OCI-LY1 (cell line): Measurements from ENCODE around the gene NBEA.

Source experiments
- H2AFZ ChIP-seq: fragments of 200-600 bp; sonication (generic), shearing (Covaris generic); 2 replicates; pipeline ENCODE4 v1.6.0; 2014; ENCODE audit warnings: antibody characterized with exemption, mild to moderate bottlenecking, low read length
- H3F3A ChIP-seq: fragments of 200-600 bp; sonication (generic), shearing (Covaris generic); 2 replicates; pipeline ENCODE4 v1.6.0; 2014; ENCODE audit warnings: mild to moderate bottlenecking, antibody characterized with exemption, low read length, moderate library complexity; ENCODE audit not compliant: insufficient read depth
- H3K27ac ChIP-seq: fragments of 200-600 bp; sonication (generic); 2 replicates; pipeline ENCODE4 v1.5.1; 2014; ENCODE audit warnings: low read length, mixed run types, mild to moderate bottlenecking, low read depth; ENCODE audit not compliant: poor library complexity, severe bottlenecking
- H3K27me3 ChIP-seq: fragments of 200-600 bp; sonication (generic); 2 replicates; pipeline ENCODE4 v1.6.0; 2014; ENCODE audit warnings: antibody characterized with exemption, mild to moderate bottlenecking, low read length, moderate library complexity; ENCODE audit not compliant: insufficient read depth
- H3K36me3 ChIP-seq: fragments of 200-600 bp; sonication (generic); 2 replicates; pipeline ENCODE4 v1.6.1; 2014; ENCODE audit warnings: mild to moderate bottlenecking, antibody characterized with exemption, low read length, moderate library complexity, mixed read lengths; ENCODE audit not compliant: insufficient read depth
- H3K4me1 ChIP-seq: fragments of 200-600 bp; sonication (generic); 2 replicates; pipeline ENCODE4 v1.5.1; 2014; ENCODE audit warnings: mild to moderate bottlenecking, low read length, moderate library complexity; ENCODE audit not compliant: insufficient read depth, severe bottlenecking
- H3K4me2 ChIP-seq: fragments of 200-600 bp; sonication (generic), shearing (Covaris generic); 2 replicates; pipeline ENCODE4 v1.6.1; 2014; ENCODE audit warnings: low read length
- H3K4me3 ChIP-seq: fragments of 200-600 bp; sonication (generic); 2 replicates; pipeline ENCODE4 v1.5.1; 2014; ENCODE audit warnings: low read length, low read depth, mild to moderate bottlenecking, mixed read lengths; ENCODE audit not compliant: poor library complexity, severe bottlenecking
- H3K79me2 ChIP-seq: fragments of 200-600 bp; shearing (Covaris generic); 2 replicates; pipeline ENCODE4 v1.6.1; 2016; ENCODE audit warnings: mixed run types, low read length, mixed read lengths; ENCODE audit not compliant: insufficient read depth
- H3K9ac ChIP-seq: fragments of 200-600 bp; sonication (generic), shearing (Covaris generic); 2 replicates; pipeline ENCODE4 v1.6.1; 2014; ENCODE audit warnings: mild to moderate bottlenecking, low read length, mixed read lengths
- H3K9me2 ChIP-seq: fragments of 200-600 bp; sonication (generic), shearing (Covaris generic); 2 replicates; pipeline ENCODE4 v1.6.1; 2014; ENCODE audit warnings: low read depth, mild to moderate bottlenecking, low read length, mixed read lengths
- H3K9me3 ChIP-seq: fragments of 200-600 bp; shearing (Covaris generic); 2 replicates; pipeline ENCODE4 v1.6.1; 2014; ENCODE audit warnings: low read length, mixed read lengths
- H4K20me1 ChIP-seq: fragments of 200-600 bp; sonication (generic), shearing (Covaris generic); 2 replicates; pipeline ENCODE4 v1.6.0; 2016; ENCODE audit warnings: mild to moderate bottlenecking, low read length; ENCODE audit not compliant: insufficient read depth
- EZH2 ChIP-seq: fragments of 200-600 bp; sonication (generic), shearing (Covaris generic); IDR thresholded peaks from 2 replicates; pipeline ENCODE4 v1.8.0; 2017; ENCODE audit warnings: borderline replicate concordance, mixed run types, mild to moderate bottlenecking, antibody characterized with exemption, low read length, moderate library complexity, mixed read lengths
- TF ChIP-seq, protein P1 (sequence below): fragments of 200-600 bp; sonication (generic), shearing (Covaris generic); IDR thresholded peaks from 2 replicates; pipeline ENCODE4 v1.5.1; 2017; ENCODE audit warnings: mild to moderate bottlenecking, antibody characterized with exemption, low read length, moderate library complexity, mixed read lengths

NBEA gene

DNA sequence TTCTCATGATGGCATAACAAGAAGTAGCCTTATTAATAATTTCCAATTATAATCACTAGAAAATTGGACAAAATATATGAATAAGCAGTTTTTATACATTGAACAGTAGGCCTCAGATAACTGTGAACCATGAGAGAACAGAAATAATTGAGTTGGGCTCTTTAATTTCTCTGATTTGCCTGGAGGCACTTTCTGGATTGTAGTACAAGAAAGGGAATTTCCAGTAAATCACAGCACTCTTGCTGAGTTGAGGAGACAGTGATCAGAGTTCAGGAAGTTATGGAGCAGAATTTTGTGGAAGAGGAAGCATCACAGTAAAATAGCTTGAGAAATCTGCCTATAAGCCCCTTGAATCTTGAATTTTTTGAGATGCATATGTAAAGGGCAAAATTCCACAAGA is 318.2 kb downstream of the NBEA start:
- no peak overlapping the region for H3K4me3 ChIP-seq

DNA sequence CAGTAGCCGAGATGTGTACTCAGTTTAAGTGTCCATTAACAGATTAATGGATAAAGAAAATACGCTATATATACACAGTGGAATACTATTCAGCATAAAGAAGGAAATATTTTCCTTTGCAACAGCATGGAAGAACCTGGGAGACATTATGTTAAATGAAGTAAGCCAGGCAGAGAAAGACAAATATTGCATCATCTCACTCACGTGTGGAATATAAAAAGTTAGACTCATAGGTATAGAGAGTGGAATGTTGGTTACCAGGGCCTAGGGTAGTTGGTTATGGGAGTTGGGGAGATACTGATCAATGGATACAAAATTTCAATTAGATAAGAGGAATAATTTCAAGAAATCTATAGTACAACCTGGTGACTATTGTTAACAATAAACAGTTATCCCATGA is 324.3 kb downstream of the NBEA start:
- H3K9ac ChIP-seq, result no peak overlapping the region
- H3K79me2 ChIP-seq, result no peaks in the 10 kb centered on the region
- no peaks in the 10 kb centered on the region for H3F3A ChIP-seq
- no peaks in the 10 kb centered on the region for H3K9me3 ChIP-seq
- no peak overlapping the region for H3K4me3 ChIP-seq
- H3K4me1 ChIP-seq, result no peaks in the 10 kb centered on the region
- H2AFZ ChIP-seq, result no peak overlapping the region
- H3K27me3 ChIP-seq, result no peaks in the 10 kb centered on the region
- no peaks in the 10 kb centered on the region for H4K20me1 ChIP-seq
- H3K9me2 ChIP-seq, result no peaks in the 10 kb centered on the region
- H3K36me3 ChIP-seq, result no peaks in the 10 kb centered on the region
- no peak overlapping the region for H3K27ac ChIP-seq
- H3K4me2 ChIP-seq, result no peak overlapping the region
- TF ChIP-seq, protein P1, sequence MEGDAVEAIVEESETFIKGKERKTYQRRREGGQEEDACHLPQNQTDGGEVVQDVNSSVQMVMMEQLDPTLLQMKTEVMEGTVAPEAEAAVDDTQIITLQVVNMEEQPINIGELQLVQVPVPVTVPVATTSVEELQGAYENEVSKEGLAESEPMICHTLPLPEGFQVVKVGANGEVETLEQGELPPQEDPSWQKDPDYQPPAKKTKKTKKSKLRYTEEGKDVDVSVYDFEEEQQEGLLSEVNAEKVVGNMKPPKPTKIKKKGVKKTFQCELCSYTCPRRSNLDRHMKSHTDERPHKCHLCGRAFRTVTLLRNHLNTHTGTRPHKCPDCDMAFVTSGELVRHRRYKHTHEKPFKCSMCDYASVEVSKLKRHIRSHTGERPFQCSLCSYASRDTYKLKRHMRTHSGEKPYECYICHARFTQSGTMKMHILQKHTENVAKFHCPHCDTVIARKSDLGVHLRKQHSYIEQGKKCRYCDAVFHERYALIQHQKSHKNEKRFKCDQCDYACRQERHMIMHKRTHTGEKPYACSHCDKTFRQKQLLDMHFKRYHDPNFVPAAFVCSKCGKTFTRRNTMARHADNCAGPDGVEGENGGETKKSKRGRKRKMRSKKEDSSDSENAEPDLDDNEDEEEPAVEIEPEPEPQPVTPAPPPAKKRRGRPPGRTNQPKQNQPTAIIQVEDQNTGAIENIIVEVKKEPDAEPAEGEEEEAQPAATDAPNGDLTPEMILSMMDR, result no peak
- TF ChIP-seq EZH2, result no peak

More for the DNA sequence above, 318.2 kb downstream of the NBEA start:
- no peaks in the 10 kb centered on the region for H3F3A ChIP-seq
- H3K27me3 ChIP-seq, result no peaks in the 10 kb centered on the region
- no peak overlapping the region for H3K27ac ChIP-seq
- no peaks in the 10 kb centered on the region for H3K4me1 ChIP-seq
- H2AFZ ChIP-seq, result no peak overlapping the region
- no peaks in the 10 kb centered on the region for H3K36me3 ChIP-seq
- H3K79me2 ChIP-seq, result no peaks in the 10 kb centered on the region
- no peaks in the 10 kb centered on the region for H3K9me3 ChIP-seq
- no peak overlapping the region for H3K9ac ChIP-seq
- no peak for TF ChIP-seq EZH2
- TF ChIP-seq, protein P1, result no peak
- no peak overlapping the region for H3K4me2 ChIP-seq
- H3K9me2 ChIP-seq, result no peaks in the 10 kb centered on the region
- H4K20me1 ChIP-seq, result no peaks in the 10 kb centered on the region

DNA sequence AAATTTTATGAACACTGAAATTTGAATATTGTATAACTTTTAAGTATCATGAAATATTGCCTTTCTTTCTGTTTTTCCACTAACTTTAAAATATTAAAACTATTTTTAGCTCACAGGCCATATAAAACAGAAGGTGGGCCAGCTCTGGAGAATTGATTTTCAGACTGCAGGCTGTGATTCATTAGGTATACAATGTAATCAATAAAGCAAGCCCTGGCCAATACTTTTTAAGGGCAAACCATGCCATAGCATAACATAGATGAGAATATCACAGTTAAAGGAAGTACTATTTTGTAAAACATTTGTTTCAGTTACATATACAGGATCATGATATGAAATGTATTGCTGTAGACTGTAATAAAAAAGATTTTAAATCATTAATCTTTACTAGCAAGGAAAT is 336.8 kb downstream of the NBEA start:
- Histone ChIP-seq H3K9me2 (no peaks in the 10 kb centered on the region), H2AFZ (no peak overlapping the region), H3K4me2 (no peak overlapping the region), H3F3A (no peaks in the 10 kb centered on the region), H3K27ac (no peak overlapping the region), H3K9me3 (no peaks in the 10 kb centered on the region), H3K79me2 (no peaks in the 10 kb centered on the region), H3K4me1 (no peaks in the 10 kb centered on the region), H4K20me1 (no peaks in the 10 kb centered on the region), H3K9ac (no peak overlapping the region), H3K27me3 (no peaks in the 10 kb centered on the region), H3K4me3 (no peak overlapping the region), H3K36me3 (no peaks in the 10 kb centered on the region)
- TF ChIP-seq EZH2, result no peak
- TF ChIP-seq, protein P1, result no peak
